Liver (tissue), 3 donors: ENCODE measurements around the gene PELO.

Source experiments
- FOXA1 ChIP-seq: IDR thresholded peaks from 2 replicates; pipeline ENCODE4 v1.6.1; 2016; ENCODE audit warnings: antibody characterized with exemption
- GABPA ChIP-seq, 2 donors: IDR thresholded peaks in 1 of 2; conservative IDR thresholded peaks in 1 of 2; 2 replicates each; pipeline ENCODE4 v1.6.1; 2016; ENCODE audit warnings: antibody characterized with exemption in 2 of 2, mild to moderate bottlenecking in 1 of 2, moderate library complexity in 1 of 2
- JUND ChIP-seq, 2 donors: IDR thresholded peaks; 2 replicates each; pipeline ENCODE4 v1.6.1; 2016; ENCODE audit warnings: antibody characterized with exemption in 2 of 2
- NR2F2 ChIP-seq: IDR thresholded peaks from 2 replicates; pipeline ENCODE4 v1.6.1; 2016; ENCODE audit warnings: antibody characterized with exemption
- RAD21 ChIP-seq, 2 donors: IDR thresholded peaks; 2 replicates each; pipeline ENCODE4 v1.6.1; 2016; ENCODE audit warnings: antibody characterized with exemption in 2 of 2, mild to moderate bottlenecking in 2 of 2
- REST ChIP-seq: IDR thresholded peaks from 2 replicates; pipeline ENCODE4 v1.6.1; 2016; ENCODE audit warnings: antibody characterized with exemption, mild to moderate bottlenecking
- SP1 ChIP-seq: IDR thresholded peaks from 2 replicates; pipeline ENCODE4 v1.6.1; 2018; ENCODE audit warnings: antibody characterized with exemption, mild to moderate bottlenecking
- TAF1 ChIP-seq: conservative IDR thresholded peaks from 2 replicates; pipeline ENCODE4 v1.6.1; 2016; ENCODE audit warnings: antibody characterized with exemption, mild to moderate bottlenecking
- YY1 ChIP-seq: IDR thresholded peaks from 2 replicates; pipeline ENCODE4 v1.6.1; 2016; ENCODE audit warnings: antibody characterized with exemption, mild to moderate bottlenecking
- TF ChIP-seq, protein P1 (sequence below): fragments of 150-350 bp; IDR thresholded peaks from 2 replicates; pipeline ENCODE4 v1.5.1; 2017; ENCODE audit warnings: improper control_type of control experiment, low read depth, low read length; ENCODE audit not compliant: missing input control
- TF ChIP-seq, protein P2 (sequence below): IDR thresholded peaks from 2 replicates; pipeline ENCODE4 v1.6.1; 2016; ENCODE audit warnings: antibody characterized with exemption
- TF ChIP-seq, protein P3 (sequence below): IDR thresholded peaks from 2 replicates; pipeline ENCODE4 v1.6.1; 2016; ENCODE audit warnings: antibody characterized with exemption
- donor health status: healthy.
- donor health status: healthy.

DNA sequence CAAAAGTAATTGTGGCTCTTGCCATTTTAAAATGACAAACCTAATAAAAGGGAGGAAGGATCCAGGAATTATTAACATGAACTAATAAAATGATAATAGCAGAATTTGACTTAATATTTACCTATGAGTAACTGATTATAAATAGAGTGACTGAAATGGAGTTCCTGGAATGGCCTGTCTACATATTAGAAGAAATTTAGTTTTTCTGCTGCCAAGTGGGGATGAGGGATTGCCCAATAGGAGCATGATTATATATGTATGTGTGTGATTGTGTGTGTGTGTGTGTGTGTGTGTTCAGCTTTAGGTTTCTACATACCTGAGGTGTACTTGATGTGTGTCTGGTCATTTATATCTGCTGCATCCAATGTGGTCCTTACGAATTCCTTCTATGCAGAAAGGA is 36.6 kb upstream of the PELO start:
- TF ChIP-seq YY1 (no peak), JUND (IDR thresholded peaks at IDR 0.05) (no peak), FOXA1 (peak; percentile 11), REST (no peak), RAD21 (IDR thresholded peaks at IDR 0.05) (no peak), NR2F2 (no peak), GABPA (IDR thresholded peaks at IDR 0.05 in 1 of 2, conservative IDR thresholded peaks at IDR 0.05 in 1 of 2) (no peak), SP1 (no peak), TAF1 (no peak)
- TF ChIP-seq, protein P1, sequence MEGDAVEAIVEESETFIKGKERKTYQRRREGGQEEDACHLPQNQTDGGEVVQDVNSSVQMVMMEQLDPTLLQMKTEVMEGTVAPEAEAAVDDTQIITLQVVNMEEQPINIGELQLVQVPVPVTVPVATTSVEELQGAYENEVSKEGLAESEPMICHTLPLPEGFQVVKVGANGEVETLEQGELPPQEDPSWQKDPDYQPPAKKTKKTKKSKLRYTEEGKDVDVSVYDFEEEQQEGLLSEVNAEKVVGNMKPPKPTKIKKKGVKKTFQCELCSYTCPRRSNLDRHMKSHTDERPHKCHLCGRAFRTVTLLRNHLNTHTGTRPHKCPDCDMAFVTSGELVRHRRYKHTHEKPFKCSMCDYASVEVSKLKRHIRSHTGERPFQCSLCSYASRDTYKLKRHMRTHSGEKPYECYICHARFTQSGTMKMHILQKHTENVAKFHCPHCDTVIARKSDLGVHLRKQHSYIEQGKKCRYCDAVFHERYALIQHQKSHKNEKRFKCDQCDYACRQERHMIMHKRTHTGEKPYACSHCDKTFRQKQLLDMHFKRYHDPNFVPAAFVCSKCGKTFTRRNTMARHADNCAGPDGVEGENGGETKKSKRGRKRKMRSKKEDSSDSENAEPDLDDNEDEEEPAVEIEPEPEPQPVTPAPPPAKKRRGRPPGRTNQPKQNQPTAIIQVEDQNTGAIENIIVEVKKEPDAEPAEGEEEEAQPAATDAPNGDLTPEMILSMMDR: no peak
- TF ChIP-seq, protein P2, sequence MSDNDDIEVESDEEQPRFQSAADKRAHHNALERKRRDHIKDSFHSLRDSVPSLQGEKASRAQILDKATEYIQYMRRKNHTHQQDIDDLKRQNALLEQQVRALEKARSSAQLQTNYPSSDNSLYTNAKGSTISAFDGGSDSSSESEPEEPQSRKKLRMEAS: no peak
- TF ChIP-seq, protein P3, sequence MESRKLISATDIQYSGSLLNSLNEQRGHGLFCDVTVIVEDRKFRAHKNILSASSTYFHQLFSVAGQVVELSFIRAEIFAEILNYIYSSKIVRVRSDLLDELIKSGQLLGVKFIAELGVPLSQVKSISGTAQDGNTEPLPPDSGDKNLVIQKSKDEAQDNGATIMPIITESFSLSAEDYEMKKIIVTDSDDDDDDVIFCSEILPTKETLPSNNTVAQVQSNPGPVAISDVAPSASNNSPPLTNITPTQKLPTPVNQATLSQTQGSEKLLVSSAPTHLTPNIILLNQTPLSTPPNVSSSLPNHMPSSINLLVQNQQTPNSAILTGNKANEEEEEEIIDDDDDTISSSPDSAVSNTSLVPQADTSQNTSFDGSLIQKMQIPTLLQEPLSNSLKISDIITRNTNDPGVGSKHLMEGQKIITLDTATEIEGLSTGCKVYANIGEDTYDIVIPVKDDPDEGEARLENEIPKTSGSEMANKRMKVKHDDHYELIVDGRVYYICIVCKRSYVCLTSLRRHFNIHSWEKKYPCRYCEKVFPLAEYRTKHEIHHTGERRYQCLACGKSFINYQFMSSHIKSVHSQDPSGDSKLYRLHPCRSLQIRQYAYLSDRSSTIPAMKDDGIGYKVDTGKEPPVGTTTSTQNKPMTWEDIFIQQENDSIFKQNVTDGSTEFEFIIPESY: no peak
